Measurements from ENCODE around the gene LMNTD1.

Gene LMNTD1

GRCh38 chr12:25583545-25583944, 30.5 kb upstream of the LMNTD1 start:
- TF ChIP-seq CREB1 (IDR thresholded peaks at IDR 0.05; ENCODE audit: low read depth): no peak
- TF ChIP-seq EP300 (IDR thresholded peaks at IDR 0.05; ENCODE audit: borderline replicate concordance): no peak
- TF ChIP-seq RAD21 (IDR thresholded peaks at IDR 0.05; ENCODE audit: low read depth): peak; percentile 50
- 0 out of 2 replicates have a peak, but pooled peaks have one; percentile 42 for TF ChIP-seq NFIC (IDR thresholded peaks at IDR 0.05)

GRCh38 chr12:25581067-25581466, 28.0 kb upstream of the LMNTD1 start:
- no peak for TF ChIP-seq ZBTB7A (IDR thresholded peaks at IDR 0.05; ENCODE audit: low read depth)
- TF ChIP-seq CEBPB (IDR thresholded peaks at IDR 0.05): no peak

- TF ChIP-seq CEBPB (IDR thresholded peaks at IDR 0.05): no peak
- TF ChIP-seq EP300 (IDR thresholded peaks at IDR 0.05; ENCODE audit: borderline replicate concordance): no peak
- no peak for TF ChIP-seq TAF1 (IDR thresholded peaks at IDR 0.05; ENCODE audit: low read depth)
- no peak for TF ChIP-seq EGR1 (IDR thresholded peaks at IDR 0.05)
- TF ChIP-seq USF1 (IDR thresholded peaks at IDR 0.05): no peak
- TF ChIP-seq CREB1 (IDR thresholded peaks at IDR 0.05; ENCODE audit: low read depth): no peak
- TF ChIP-seq FOXM1 (IDR thresholded peaks at IDR 0.05; ENCODE audit: borderline replicate concordance, low read depth): no peak
- TF ChIP-seq REST (IDR thresholded peaks at IDR 0.05; ENCODE audit: low read depth): no peak
- no peak for TF ChIP-seq YY1 (IDR thresholded peaks at IDR 0.05; ENCODE audit: low read depth)
These were observed 25.5 kb upstream of the LMNTD1 start for GRCh38 chr12:25578411-25579143.

GRCh38 chr12:25574761-25575160, 21.7 kb upstream of the LMNTD1 start:
- no peak for TF ChIP-seq TEAD4 (IDR thresholded peaks at IDR 0.05)

- TF ChIP-seq TEAD4 (IDR thresholded peaks at IDR 0.05): no peak
- TF ChIP-seq NFIC (IDR thresholded peaks at IDR 0.05): no peak
- no peak for TF ChIP-seq USF1 (IDR thresholded peaks at IDR 0.05)
- no peak for TF ChIP-seq REST (IDR thresholded peaks at IDR 0.05; ENCODE audit: low read depth)
- no peak for TF ChIP-seq FOXM1 (IDR thresholded peaks at IDR 0.05; ENCODE audit: borderline replicate concordance, low read depth)
- no peak for TF ChIP-seq EP300 (IDR thresholded peaks at IDR 0.05; ENCODE audit: borderline replicate concordance)
- no peak for TF ChIP-seq EGR1 (IDR thresholded peaks at IDR 0.05)
- no peak for TF ChIP-seq MAX (IDR thresholded peaks at IDR 0.05)
- TF ChIP-seq RAD21 (IDR thresholded peaks at IDR 0.05; ENCODE audit: low read depth): no peak
- TF ChIP-seq CREB1 (IDR thresholded peaks at IDR 0.05; ENCODE audit: low read depth): no peak
- no peak for TF ChIP-seq YY1 (IDR thresholded peaks at IDR 0.05; ENCODE audit: low read depth)
- TF ChIP-seq TCF12 (IDR thresholded peaks at IDR 0.05; ENCODE audit: low read depth): no peak
- TF ChIP-seq ZBTB7A (IDR thresholded peaks at IDR 0.05; ENCODE audit: low read depth): no peak
- no peak for TF ChIP-seq TAF1 (IDR thresholded peaks at IDR 0.05; ENCODE audit: low read depth)
- TF ChIP-seq CEBPB (IDR thresholded peaks at IDR 0.05): no peak
These were observed 20.3 kb upstream of the LMNTD1 start for GRCh38 chr12:25573346-25573745.

- no peak for TF ChIP-seq TAF1 (IDR thresholded peaks at IDR 0.05; ENCODE audit: low read depth)
- TF ChIP-seq RAD21 (IDR thresholded peaks at IDR 0.05; ENCODE audit: low read depth): no peak
- TF ChIP-seq EGR1 (IDR thresholded peaks at IDR 0.05): no peak
- no peak for TF ChIP-seq MAX (IDR thresholded peaks at IDR 0.05)
- TF ChIP-seq USF1 (IDR thresholded peaks at IDR 0.05): no peak
- no peak for TF ChIP-seq NFIC (IDR thresholded peaks at IDR 0.05)
- no peak for TF ChIP-seq TCF12 (IDR thresholded peaks at IDR 0.05; ENCODE audit: low read depth)
- TF ChIP-seq CREB1 (IDR thresholded peaks at IDR 0.05; ENCODE audit: low read depth): no peak
- no peak for TF ChIP-seq FOXM1 (IDR thresholded peaks at IDR 0.05; ENCODE audit: borderline replicate concordance, low read depth)
- TF ChIP-seq TEAD4 (IDR thresholded peaks at IDR 0.05): no peak
- TF ChIP-seq REST (IDR thresholded peaks at IDR 0.05; ENCODE audit: low read depth): no peak
- no peak for TF ChIP-seq CEBPB (IDR thresholded peaks at IDR 0.05)
- no peak for TF ChIP-seq ZBTB7A (IDR thresholded peaks at IDR 0.05; ENCODE audit: low read depth)
- TF ChIP-seq YY1 (IDR thresholded peaks at IDR 0.05; ENCODE audit: low read depth): no peak
- TF ChIP-seq EP300 (IDR thresholded peaks at IDR 0.05; ENCODE audit: borderline replicate concordance): no peak
These were observed 17.3 kb upstream of the LMNTD1 start for GRCh38 chr12:25570418-25570817.
